Trophoblast cell (in vitro differentiated cells and primary cell): ENCODE results near the gene MTCH2.

Source experiments
- DNase-seq, 2 donors: peaks; one replicate each; pipeline ENCODE4 v3.0.0-alpha.2; 2016
- H2AFZ ChIP-seq: 2 replicates; pipeline ENCODE4 v1.6.1; 2013; ENCODE audit warnings: low read length, moderate library complexity, mild to moderate bottlenecking; ENCODE audit not compliant: insufficient read depth, poor library complexity
- H2AK5ac ChIP-seq: 2 replicates; pipeline ENCODE4 v1.6.1; 2013; ENCODE audit warnings: mild to moderate bottlenecking, low read length
- H2BK120ac ChIP-seq: 2 replicates; pipeline ENCODE4 v1.6.1; 2013; ENCODE audit warnings: low read length, mild to moderate bottlenecking, moderate library complexity; ENCODE audit not compliant: insufficient read depth, poor library complexity
- H2BK12ac ChIP-seq: 2 replicates; pipeline ENCODE4 v1.6.1; 2013; ENCODE audit warnings: mild to moderate bottlenecking, low read length, moderate library complexity
- H2BK5ac ChIP-seq: 2 replicates; pipeline ENCODE4 v1.6.1; 2013; ENCODE audit warnings: low read length, low read depth, moderate library complexity, mild to moderate bottlenecking; ENCODE audit not compliant: poor library complexity
- H3K14ac ChIP-seq: 2 replicates; pipeline ENCODE4 v1.6.1; 2013; ENCODE audit warnings: mild to moderate bottlenecking, low read length
- H3K18ac ChIP-seq: 2 replicates; pipeline ENCODE4 v1.6.1; 2013; ENCODE audit warnings: mild to moderate bottlenecking, low read length
- H3K23ac ChIP-seq: 2 replicates; pipeline ENCODE4 v1.6.1; 2013; ENCODE audit warnings: low read length
- H3K27ac ChIP-seq: 2 replicates; pipeline ENCODE4 v1.5.1; 2013; ENCODE audit warnings: low read depth, mild to moderate bottlenecking, inconsistent platforms, low read length, moderate library complexity
- H3K27me3 ChIP-seq: 2 replicates; pipeline ENCODE4 v1.6.1; 2013; ENCODE audit warnings: inconsistent platforms, mild to moderate bottlenecking, low read length, moderate library complexity; ENCODE audit not compliant: insufficient read depth
- H3K36me3 ChIP-seq, 2 experiments: 1 replicate in 1 of 2; 2 replicates in 1 of 2; pipeline ENCODE4 v1.6.1; 2013; ENCODE audit warnings: low read length in 2 of 2, mild to moderate bottlenecking in 2 of 2, moderate library complexity in 1 of 2; ENCODE audit not compliant: insufficient read depth in 2 of 2, control insufficient read depth in 1 of 2
- H3K4ac ChIP-seq: 2 replicates; pipeline ENCODE4 v1.6.1; 2013; ENCODE audit warnings: low read depth, mild to moderate bottlenecking, low read length, moderate library complexity
- H3K4me1 ChIP-seq, 2 experiments: 1 replicate in 1 of 2; 2 replicates in 1 of 2; pipeline ENCODE4 v1.6.1; 2013; ENCODE audit warnings: low read length in 2 of 2, mild to moderate bottlenecking in 2 of 2, moderate library complexity in 1 of 2; ENCODE audit not compliant: insufficient read depth in 2 of 2, control insufficient read depth in 1 of 2
- H3K4me2 ChIP-seq: 2 replicates; pipeline ENCODE4 v1.6.1; 2013; ENCODE audit warnings: inconsistent platforms, mild to moderate bottlenecking, low read length, moderate library complexity
- H3K4me3 ChIP-seq: 2 replicates; pipeline ENCODE4 v1.5.1; 2013; ENCODE audit warnings: mild to moderate bottlenecking, low read depth, low read length, inconsistent platforms
- H3K79me1 ChIP-seq: one replicate; pipeline ENCODE4 v1.6.1; 2013; ENCODE audit warnings: low read length
- H3K79me2 ChIP-seq: 2 replicates; pipeline ENCODE4 v1.6.1; 2013; ENCODE audit warnings: low read length, mild to moderate bottlenecking; ENCODE audit not compliant: control insufficient read depth, insufficient read depth, poor library complexity
- H3K9ac ChIP-seq: 2 replicates; pipeline ENCODE4 v1.6.1; 2013; ENCODE audit warnings: mild to moderate bottlenecking, low read length
- H3K9me3 ChIP-seq: 2 replicates; pipeline ENCODE4 v1.6.1; 2013; ENCODE audit warnings: low read depth, mild to moderate bottlenecking, control low read depth, inconsistent platforms, low read length; ENCODE audit not compliant: insufficient read depth
- H4K12ac ChIP-seq: 2 replicates; pipeline ENCODE4 v1.6.1; 2013; ENCODE audit warnings: low read depth, mild to moderate bottlenecking, low read length, moderate library complexity
- H4K8ac ChIP-seq: 2 replicates; pipeline ENCODE4 v1.6.1; 2013; ENCODE audit warnings: low read depth, mild to moderate bottlenecking, low read length, moderate library complexity
- H4K91ac ChIP-seq: one replicate; pipeline ENCODE4 v1.6.1; 2013; ENCODE audit warnings: low read depth, mild to moderate bottlenecking, low read length, moderate library complexity
- WGBS: extraction: QIAGEN DNeasy Blood & Tissue Kit; methylation state at CpG from one replicate; pipeline ENCODE4 v1.1.7; 2013; ENCODE audit warnings: missing lambda C conversion rate; ENCODE audit not compliant: insufficient read length, insufficient coverage; ENCODE audit errors: extremely low coverage; 5-methylcytosine and 5-hydroxymethylcytosine counted together

The MTCH2 gene

GRCh38 chr11:47593934-47594855 lies 48.2 kb downstream of the MTCH2 start, which contains the start of gene C1QTNF4:
Gene C1QTNF4, minus strand, starts transcription at chr11:47594411. Its CDS starts 3,601 bp downstream, at chr11:47590810.
- DNase-seq = peak; percentile 56 to 67
- Histone ChIP-seq H2AFZ (peak within 1 kb of the TSS; percentile 66), H3K4me3 (peak within 1 kb of the TSS; percentile 35), H3K27ac (no peak within 1 kb of the TSS), H3K23ac (peak within 1 kb of the TSS; percentile 1), H2BK12ac (no peak within 1 kb of the TSS), H3K4me1 (peaks cover 5 to 6% of the 10 kb centered on the region in 2 experiments), H4K12ac (no peak within 1 kb of the TSS), H3K36me3 (no peaks in the 10 kb centered on the region), H3K79me1 (no peaks in the 10 kb centered on the region), H3K14ac (no peak within 1 kb of the TSS), H2AK5ac (no peak within 1 kb of the TSS), H4K8ac (no peak within 1 kb of the TSS), H3K27me3 (peaks cover 35% of the 10 kb centered on the region), H3K9ac (no peak within 1 kb of the TSS), H4K91ac (peak within 1 kb of the TSS; percentile 39), H2BK5ac (no peak within 1 kb of the TSS), H3K79me2 (no peaks in the 10 kb centered on the region), H3K18ac (no peak within 1 kb of the TSS), H3K9me3 (no peaks in the 10 kb centered on the region), H2BK120ac (no peak within 1 kb of the TSS), H3K4me2 (peak within 1 kb of the TSS; percentile 59), H3K4ac (no peak within 1 kb of the TSS)
- WGBS = 100% methylated on average over 1 of the region's 48 CpGs

DNA sequence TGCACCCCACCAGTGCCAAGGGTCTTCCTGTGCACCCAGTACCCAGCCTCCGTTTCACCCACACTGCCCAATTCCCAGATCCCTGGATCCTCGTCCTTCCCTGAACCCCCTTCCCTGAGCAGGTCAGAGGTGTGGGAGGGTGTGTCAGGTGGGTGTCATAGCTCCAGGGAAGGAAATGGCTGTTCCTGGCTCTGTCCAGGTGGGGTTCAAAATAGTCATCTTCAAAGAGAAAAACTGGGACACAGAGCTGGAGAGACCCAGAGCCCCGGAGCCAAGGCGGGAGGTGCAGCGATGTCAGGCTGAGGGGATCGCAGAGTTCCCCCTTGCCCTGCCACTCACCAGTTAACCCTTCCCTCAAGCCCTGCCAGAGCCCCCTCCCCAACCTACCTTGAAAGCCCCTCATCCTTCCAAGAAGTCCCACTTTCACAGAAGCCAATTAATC lies 48.8 kb downstream of the MTCH2 start:
- Histone ChIP-seq H3K79me1 (no peaks in the 10 kb centered on the region), H3K4me2 (no peak overlapping the region), H3K36me3 (no peaks in the 10 kb centered on the region), H3K23ac (peak overlapping the region; percentile 1), H4K12ac (no peak overlapping the region), H3K9me3 (no peaks in the 10 kb centered on the region), H2AFZ (no peak overlapping the region), H3K27ac (no peak overlapping the region), H2BK5ac (no peak overlapping the region), H3K27me3 (peaks cover 35% of the 10 kb centered on the region), H4K8ac (no peak overlapping the region), H2BK12ac (no peak overlapping the region), H3K4me1 (peaks cover 7 to 11% of the 10 kb centered on the region in 2 experiments), H3K14ac (no peak overlapping the region), H3K4me3 (no peak overlapping the region), H3K4ac (no peak overlapping the region), H2BK120ac (no peak overlapping the region), H3K18ac (no peak overlapping the region), H4K91ac (peak overlapping the region; percentile 39), H2AK5ac (no peak overlapping the region), H3K79me2 (no peaks in the 10 kb centered on the region), H3K9ac (no peak overlapping the region)
- no CpG with 5 or more reads among the region's 6 CpGs for whole genome bisulfite sequencing
- no peak for DNase-seq

- H3K9ac ChIP-seq = no peak overlapping the region
- peaks cover 7 to 11% of the 10 kb centered on the region in 2 experiments for H3K4me1 ChIP-seq
- no peak overlapping the region for H3K14ac ChIP-seq
- H3K36me3 ChIP-seq = no peaks in the 10 kb centered on the region
- H4K12ac ChIP-seq = no peak overlapping the region
- no peak overlapping the region for H3K4me2 ChIP-seq
- H3K27me3 ChIP-seq = peaks cover 35% of the 10 kb centered on the region
- no peak overlapping the region for H4K8ac ChIP-seq
- DNase-seq = no peak
- no peak overlapping the region for H2BK120ac ChIP-seq
- H3K79me1 ChIP-seq = no peaks in the 10 kb centered on the region
- no peak overlapping the region for H2AFZ ChIP-seq
- WGBS = no CpG with 5 or more reads among the region's 2 CpGs
- no peaks in the 10 kb centered on the region for H3K79me2 ChIP-seq
- H2AK5ac ChIP-seq = no peak overlapping the region
- no peak overlapping the region for H2BK5ac ChIP-seq
- no peak overlapping the region for H3K18ac ChIP-seq
- H2BK12ac ChIP-seq = no peak overlapping the region
- no peak overlapping the region for H3K4ac ChIP-seq
- no peak overlapping the region for H3K23ac ChIP-seq
- no peak overlapping the region for H4K91ac ChIP-seq
- H3K9me3 ChIP-seq = no peaks in the 10 kb centered on the region
- no peak overlapping the region for H3K4me3 ChIP-seq
- no peak overlapping the region for H3K27ac ChIP-seq
These were observed 49.4 kb downstream of the MTCH2 start for GRCh38 chr11:47592970-47593369.

GRCh38 chr11:47592251-47592650 lies 50.1 kb downstream of the MTCH2 start:
- no peak overlapping the region for H3K4ac ChIP-seq
- H2BK120ac ChIP-seq = no peak overlapping the region
- no peaks in the 10 kb centered on the region for H3K36me3 ChIP-seq
- H3K23ac ChIP-seq = no peak overlapping the region
- no peak overlapping the region for H4K8ac ChIP-seq
- no peak overlapping the region for H2AK5ac ChIP-seq
- H3K27ac ChIP-seq = no peak overlapping the region
- no peak overlapping the region for H3K18ac ChIP-seq
- H3K9me3 ChIP-seq = no peaks in the 10 kb centered on the region
- H2AFZ ChIP-seq = no peak overlapping the region
- H3K4me3 ChIP-seq = no peak overlapping the region
- no peak overlapping the region for H3K4me2 ChIP-seq
- no peak overlapping the region for H4K91ac ChIP-seq
- H2BK12ac ChIP-seq = no peak overlapping the region
- WGBS = no CpG with 5 or more reads among the region's 4 CpGs
- peaks cover 7 to 11% of the 10 kb centered on the region in 2 experiments for H3K4me1 ChIP-seq
- H3K79me1 ChIP-seq = no peaks in the 10 kb centered on the region
- no peak overlapping the region for H3K14ac ChIP-seq
- H2BK5ac ChIP-seq = no peak overlapping the region
- H3K9ac ChIP-seq = no peak overlapping the region
- DNase-seq = no peak
- H4K12ac ChIP-seq = no peak overlapping the region
- peaks cover 35% of the 10 kb centered on the region for H3K27me3 ChIP-seq
- H3K79me2 ChIP-seq = no peaks in the 10 kb centered on the region
